Measurements from ENCODE around the gene FANCM. TPM values are rescaled to one million over a fixed set of nuclear protein-coding genes. Genes with fewer than 3 reads are reported as not detected.

FANCM gene
- total and polyA plus RNA-seq, 9 of the 15 experiments (the other 6 are each of a cell fraction or from before 2014, with no cell fraction given) = 5.1 to 14.4 (median 6.2) TPM

GRCh38 chr14:45134051-45134958, 1.4 kb upstream of the FANCM start, which contains the start of gene FKBP3 (continued):
- TF ChIP-seq CREB3 (tag; conservative IDR thresholded peaks at IDR 0.05; ENCODE audit: low read depth) (no peak), WHSC1 (IDR thresholded peaks at IDR 0.05; ENCODE audit: low read length) (no peak), GTF3C2 (IDR thresholded peaks at IDR 0.05; ENCODE audit: borderline replicate concordance, extremely low read depth, insufficient read length) (no peak), ZKSCAN1 (IDR thresholded peaks at IDR 0.05; ENCODE audit: low read depth, low read length) (no peak), EP400 (IDR thresholded peaks at IDR 0.05) (peak; percentile 75), HOXB6 (CRISPR knock-in tag; IDR thresholded peaks at IDR 0.05; ENCODE audit: borderline replicate concordance) (no peak), FOSL1 (tag; conservative IDR thresholded peaks at IDR 0.05) (no peak), ZFX (CRISPR knock-in tag; IDR thresholded peaks at IDR 0.05) (peak; percentile 93), ERF (CRISPR knock-in tag; IDR thresholded peaks at IDR 0.05) (0 out of 2 replicates have a peak, but pooled peaks have one; percentile 10), HNRNPH1 (optimal IDR thresholded peaks at IDR 0.05; ENCODE audit: low read depth, low read length) (no peak), SIX5 (IDR thresholded peaks at IDR 0.05; ENCODE audit: borderline replicate concordance in 1 of 2, insufficient read depth in 1 of 2, low read depth in 1 of 2, low read length in 2 of 2) (peak in 1 of 2 experiments; percentile 22; a peak in 1 of 4 replicates), TARDBP (IDR thresholded peaks at IDR 0.05) (no peak), ZNF449 (CRISPR knock-in tag; IDR thresholded peaks at IDR 0.05) (no peak), RBFOX2 (IDR thresholded peaks at IDR 0.05; ENCODE audit: low read depth, low read length) (peak; percentile 92), SRSF3 (IDR thresholded peaks at IDR 0.05; ENCODE audit: insufficient read depth, low read length) (no peak), ESRRB (CRISPR knock-in tag; IDR thresholded peaks at IDR 0.05; ENCODE audit: borderline replicate concordance) (no peak), HSF4 (CRISPR knock-in tag; IDR thresholded peaks at IDR 0.05; ENCODE audit: borderline replicate concordance) (no peak), ATF1 (CRISPR knock-in tag; IDR thresholded peaks at IDR 0.05) (no peak), ATF1 (tag; IDR thresholded peaks at IDR 0.05) (peak; percentile 80), E2F4 (CRISPR knock-in tag; IDR thresholded peaks at IDR 0.05; ENCODE audit: low read depth) (no peak)
